HCT116 (cell line): ENCODE results near the gene IL3. TPM values are rescaled to one million over a fixed set of nuclear protein-coding genes. Genes with fewer than 3 reads are reported as not detected.

ENCODE experiments used
- ATAC-seq: fragments of 200-7000 bp; cut with Tn5 transposase; 2 replicates; pipeline ENCODE4 v1.9.1; 2020; ENCODE audit warnings: mild to moderate bottlenecking, moderate library complexity
- BruUV-seq: library from RNA; stranded (reverse); fragments of 400-500 nt; replicated peaks from 2 replicates; lab custom pipeline; 2021; lab: Mats Ljungman, UMichigan
- CTCF ChIA-PET: fragments of 300-600 bp; sonication (Branson Sonifier 250); formaldehyde crosslinking; loops from one replicate; lab custom pipeline; 2021; ENCODE audit warnings: antibody characterized with exemption; lab: Charles Lee
- POLR2A ChIA-PET: fragments of 300-600, 350-600 bp; sonication (Branson Sonifier 250); formaldehyde crosslinking; loops from one replicate; lab custom pipeline; 2021; ENCODE audit warnings: antibody characterized with exemption; lab: Charles Lee
- RAD21 ChIA-PET, 2 experiments: fragments of 300-600 bp; sonication (Branson Sonifier 250); formaldehyde crosslinking; loops; one replicate each; lab custom pipeline; 2023; ENCODE audit warnings: low total read pairs in 2 of 2; ENCODE audit not compliant: uncharacterized antibody in 2 of 2, unreplicated experiment in 2 of 2, low non-redundant PET in 1 of 2; lab: Charles Lee
- DNase-seq: peaks from one replicate; pipeline ENCODE4 v3.0.0-alpha.2; 2010; ENCODE audit warnings: low read depth, low spot score
- H2AFZ ChIP-seq: fragments of 200-600 bp; shearing (Covaris generic), sonication (generic); 2 replicates; pipeline ENCODE4 v1.6.1; 2017; ENCODE audit warnings: low read depth, mixed run types, mixed read lengths, antibody characterized with exemption, low read length; ENCODE audit not compliant: poor library complexity, severe bottlenecking
- H3K27ac ChIP-seq: 2 replicates; pipeline ENCODE4 v1.5.1; 2012; ENCODE audit warnings: low read depth, low read length
- H3K27me3 ChIP-seq: fragments of 200-600 bp; sonication (generic); 2 replicates; pipeline ENCODE4 v1.6.1; 2016; ENCODE audit warnings: mixed run types, low read length, mixed read lengths; ENCODE audit not compliant: insufficient read depth
- H3K36me3 ChIP-seq, 2 experiments: fragments of 200-500 bp in 1 of 2; fragments of 200-600 bp in 1 of 2; sonication (Bioruptor generic) in 1 of 2; sonication (generic) in 1 of 2; 2 replicates each; pipeline versions ENCODE4 v1.5.1 to v1.6.1; 2014 to 2016; ENCODE audit warnings: low read length in 2 of 2, inconsistent platforms in 1 of 2, mixed read lengths in 1 of 2, mixed run types in 1 of 2; ENCODE audit not compliant: insufficient read depth in 2 of 2, control insufficient read depth in 1 of 2
- H3K4me1 ChIP-seq, 2 experiments: fragments of 200-600 bp in 1 of 2; sonication (generic) in 1 of 2; 2 replicates each; pipeline versions ENCODE4 v1.5.1 to v1.6.1; 2012 to 2017; ENCODE audit warnings: low read length in 2 of 2, inconsistent platforms in 1 of 2, mild to moderate bottlenecking in 1 of 2, mixed read lengths in 1 of 2, mixed run types in 1 of 2, moderate library complexity in 1 of 2; ENCODE audit not compliant: insufficient read depth in 2 of 2, control insufficient read depth in 1 of 2
- H3K4me2 ChIP-seq: fragments of 200-600 bp; sonication (generic); 2 replicates; pipeline ENCODE4 v1.6.1; 2017; ENCODE audit warnings: mixed run types, low read length, mixed read lengths
- H3K4me3 ChIP-seq, 2 experiments: fragments of 200-600 bp in 1 of 2; sonication (generic) in 1 of 2; replicated peaks in 1 of 2; 2 replicates each; pipeline ENCODE4 v1.5.1; 2011 to 2016; ENCODE audit warnings: low read length in 2 of 2, control low read depth in 1 of 2, low read depth in 1 of 2, mild to moderate bottlenecking in 1 of 2, mixed read lengths in 1 of 2, mixed run types in 1 of 2
- H3K79me2 ChIP-seq: fragments of 200-600 bp; sonication (generic); 2 replicates; pipeline ENCODE4 v1.6.1; 2017; ENCODE audit warnings: mild to moderate bottlenecking, mixed run types, low read length, moderate library complexity, mixed read lengths; ENCODE audit not compliant: insufficient read depth
- H3K9ac ChIP-seq: fragments of 200-600 bp; sonication (generic); 2 replicates; pipeline ENCODE4 v1.6.1; 2016; ENCODE audit warnings: low read length, mixed read lengths
- H3K9me2 ChIP-seq: fragments of 200-600 bp; sonication (generic), shearing (Covaris generic); 2 replicates; pipeline ENCODE4 v1.6.1; 2017; ENCODE audit warnings: mixed run types, mild to moderate bottlenecking, moderate library complexity; ENCODE audit not compliant: insufficient read depth
- H3K9me3 ChIP-seq, 2 experiments: fragments of 200-500 bp in 1 of 2; fragments of 200-600 bp in 1 of 2; sonication (Bioruptor generic) in 1 of 2; sonication (generic) in 1 of 2; 2 replicates each; pipeline ENCODE4 v1.6.1; 2014 to 2017; ENCODE audit warnings: low read length in 2 of 2, mixed read lengths in 2 of 2, inconsistent platforms in 1 of 2, low read depth in 1 of 2, mild to moderate bottlenecking in 1 of 2, mixed run types in 1 of 2, moderate library complexity in 1 of 2; ENCODE audit not compliant: control insufficient read depth in 1 of 2, insufficient read depth in 1 of 2
- H4K20me1 ChIP-seq: fragments of 200-600 bp; sonication (generic), shearing (Covaris generic); 2 replicates; pipeline ENCODE4 v1.6.1; 2017; ENCODE audit warnings: mixed run types, mild to moderate bottlenecking, moderate library complexity; ENCODE audit not compliant: insufficient read depth
- CBX3 ChIP-seq: IDR thresholded peaks from 2 replicates; pipeline ENCODE4 v1.6.1; 2012; ENCODE audit warnings: low read depth
- EGR1 ChIP-seq: IDR thresholded peaks from 2 replicates; pipeline ENCODE4 v1.6.1; 2012; ENCODE audit warnings: low read depth
- ELF1 ChIP-seq: IDR thresholded peaks from 2 replicates; pipeline ENCODE4 v1.6.1; 2012; ENCODE audit warnings: low read depth, borderline replicate concordance
- EZH2phosphoT487 ChIP-seq: fragments of 200-600 bp; IDR thresholded peaks from 2 replicates; pipeline ENCODE4 v1.6.1; 2018; ENCODE audit warnings: antibody characterized with exemption, borderline replicate concordance
- FOSL1 ChIP-seq: IDR thresholded peaks from 2 replicates; pipeline ENCODE4 v1.6.1; 2012; ENCODE audit warnings: low read depth
- JUND ChIP-seq: IDR thresholded peaks from 2 replicates; pipeline ENCODE4 v1.6.1; 2012
- POLR2AphosphoS5 ChIP-seq: IDR thresholded peaks from 2 replicates; pipeline ENCODE4 v1.6.1; 2011; ENCODE audit warnings: mild to moderate bottlenecking, low read depth, low read length, moderate library complexity
- SIN3A ChIP-seq: IDR thresholded peaks from 2 replicates; pipeline ENCODE4 v1.6.1; 2012; ENCODE audit warnings: low read depth
- SP1 ChIP-seq: IDR thresholded peaks from 2 replicates; pipeline ENCODE4 v1.6.1; 2012; ENCODE audit warnings: low read depth
- TCF7L2 ChIP-seq: IDR thresholded peaks from 2 replicates; pipeline ENCODE4 v1.7.0; 2011; ENCODE audit warnings: borderline replicate concordance, inconsistent platforms; ENCODE audit not compliant: insufficient read depth, insufficient read length; ENCODE audit errors: extremely low read depth
- ZFX ChIP-seq: fragments of 450-650 bp; IDR thresholded peaks from 2 replicates; pipeline ENCODE4 v1.6.1; 2017
- ZNF274 ChIP-seq: fragments of 200-500 bp; sonication (Bioruptor generic); IDR thresholded peaks from 2 replicates; pipeline ENCODE4 v1.6.1; 2014; ENCODE audit warnings: mild to moderate bottlenecking, low read depth, low read length, inconsistent platforms
- intact Hi-C: fragments of 100-400 bp; cut with micrococcal nuclease; formaldehyde crosslinking; loops from 2 replicates; pipeline ENCODE4 v1.10.0; 2022
- total RNA-seq: library from RNA; stranded (reverse); gene quantifications from one replicate; pipeline ENCODE4 v1.2.1, GENCODE V29; 2021; ENCODE audit not compliant: unreplicated experiment
- TF ChIP-seq, protein P1 (sequence below): IDR thresholded peaks from 2 replicates; pipeline ENCODE4 v1.6.1; 2012
- TF ChIP-seq, protein P2 (sequence below), 3 experiments: fragments of 200-600 bp in 1 of 3; sonication (generic) in 1 of 3; IDR thresholded peaks in 2 of 3; conservative IDR thresholded peaks in 1 of 3; 2 replicates each; pipeline ENCODE4 v1.5.1; 2012 to 2017; ENCODE audit warnings: low read depth in 2 of 3, low read length in 2 of 3, antibody characterized with exemption in 1 of 3, borderline replicate concordance in 1 of 3, control low read depth in 1 of 3, mild to moderate bottlenecking in 1 of 3, mixed read lengths in 1 of 3, mixed run types in 1 of 3, moderate library complexity in 1 of 3; ENCODE audit not compliant: insufficient read depth in 1 of 3
- TF ChIP-seq, protein P3 (sequence below): IDR thresholded peaks from 2 replicates; pipeline ENCODE4 v1.6.1; 2012; ENCODE audit warnings: low read depth

Gene IL3
- total RNA-seq, 1 experiment from 2014 or later, result not detected

DNA sequence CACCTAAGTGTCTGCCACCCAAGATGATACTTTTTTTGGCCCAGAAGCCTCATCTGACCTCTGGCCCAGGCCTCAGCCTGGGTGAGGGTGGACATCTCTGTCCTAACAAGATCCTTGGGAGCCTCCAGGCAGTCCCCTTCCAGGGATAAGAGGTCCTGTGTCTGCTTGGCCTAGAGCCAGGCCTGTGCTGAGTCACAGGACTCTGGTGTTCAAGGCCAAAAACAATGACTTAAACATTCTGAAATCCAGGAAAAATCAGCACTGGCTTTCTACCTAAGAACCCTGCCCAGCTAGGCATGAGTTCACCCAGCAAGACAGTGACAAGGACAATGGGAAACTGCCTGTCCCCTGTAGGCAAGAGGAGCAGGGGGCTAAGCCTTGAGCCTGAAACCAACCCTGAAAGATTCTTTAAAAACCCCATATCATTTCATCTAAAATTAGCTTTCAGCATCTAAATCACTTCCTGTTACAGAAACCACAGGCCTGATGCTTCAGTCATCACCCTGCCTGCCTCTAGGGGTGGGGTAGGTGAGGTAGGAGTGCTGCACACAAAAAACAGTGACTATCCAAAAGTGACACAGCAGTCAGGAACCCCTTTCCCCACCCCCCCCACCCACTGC lies 43.0 kb downstream of the IL3 start:
- H3K9me2 ChIP-seq, result no peaks in the 10 kb centered on the region
- H3K4me2 ChIP-seq, result peak overlapping the region; percentile 70
- peak overlapping the region in 1 of 2 experiments; percentile 26; a peak in 2 of 4 replicates for H3K4me3 ChIP-seq
- ChIA-PET RAD21 (no interaction called here), POLR2A (no interaction called here), CTCF (no interaction called here)
- peak overlapping the region; percentile 57 for H2AFZ ChIP-seq
- H3K36me3 ChIP-seq, result no peaks in the 10 kb centered on the region
- H3K9ac ChIP-seq, result peak overlapping the region; percentile 49
- H3K27ac ChIP-seq, result peak overlapping the region; percentile 78
- intact Hi-C loops, result no loop called here
- peaks cover 24 to 34% of the 10 kb centered on the region in 2 experiments for H3K4me1 ChIP-seq
- no peaks in the 10 kb centered on the region for H4K20me1 ChIP-seq
- no peaks in the 10 kb centered on the region for H3K27me3 ChIP-seq
- H3K9me3 ChIP-seq, result no peaks in the 10 kb centered on the region
- no peaks in the 10 kb centered on the region for H3K79me2 ChIP-seq
- no TSS peak for BruUV-seq
- peak; percentile 86 for DNase-seq
- TF ChIP-seq JUND (peak; percentile 56; the same call in 1 of the 2 replicates), CBX3 (peak; percentile 39; the same call in 1 of the 2 replicates), EGR1 (no peak), SP1 (peak; percentile 69), POLR2AphosphoS5 (peak; percentile 29; the same call in 1 of the 2 replicates), FOSL1 (peak; percentile 65), ZNF274 (no peak), ZFX (no peak), SIN3A (no peak)
- TF ChIP-seq, protein P1, sequence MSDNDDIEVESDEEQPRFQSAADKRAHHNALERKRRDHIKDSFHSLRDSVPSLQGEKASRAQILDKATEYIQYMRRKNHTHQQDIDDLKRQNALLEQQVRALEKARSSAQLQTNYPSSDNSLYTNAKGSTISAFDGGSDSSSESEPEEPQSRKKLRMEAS, result no peak
- peak; percentile 83 for ATAC-seq

DNA sequence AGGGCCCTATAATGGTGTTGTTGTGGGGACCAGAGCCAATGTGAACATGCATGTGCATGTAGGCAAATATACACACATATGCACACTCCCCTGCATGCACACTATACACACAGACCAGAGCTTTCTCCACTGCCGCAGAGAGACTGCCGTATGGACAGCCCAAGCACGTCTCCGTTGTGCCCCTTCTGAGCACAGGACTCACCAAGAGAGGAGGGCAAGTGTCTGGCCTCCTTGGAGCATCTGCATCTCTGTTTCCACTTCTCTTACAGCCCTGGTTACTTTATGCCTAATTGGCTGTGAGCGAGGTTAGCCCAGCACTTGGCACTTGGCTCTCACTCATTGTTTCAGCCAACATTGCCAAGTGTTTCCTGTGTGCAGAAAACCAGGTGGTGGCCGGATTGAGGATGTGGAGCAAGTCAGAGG lies 43.5 kb downstream of the IL3 start:
- CTCF ChIA-PET, result no interaction called here
- H3K27ac ChIP-seq, result peak overlapping the region; percentile 78; the same call in 1 of the 2 replicates
- TF ChIP-seq, protein P2, sequence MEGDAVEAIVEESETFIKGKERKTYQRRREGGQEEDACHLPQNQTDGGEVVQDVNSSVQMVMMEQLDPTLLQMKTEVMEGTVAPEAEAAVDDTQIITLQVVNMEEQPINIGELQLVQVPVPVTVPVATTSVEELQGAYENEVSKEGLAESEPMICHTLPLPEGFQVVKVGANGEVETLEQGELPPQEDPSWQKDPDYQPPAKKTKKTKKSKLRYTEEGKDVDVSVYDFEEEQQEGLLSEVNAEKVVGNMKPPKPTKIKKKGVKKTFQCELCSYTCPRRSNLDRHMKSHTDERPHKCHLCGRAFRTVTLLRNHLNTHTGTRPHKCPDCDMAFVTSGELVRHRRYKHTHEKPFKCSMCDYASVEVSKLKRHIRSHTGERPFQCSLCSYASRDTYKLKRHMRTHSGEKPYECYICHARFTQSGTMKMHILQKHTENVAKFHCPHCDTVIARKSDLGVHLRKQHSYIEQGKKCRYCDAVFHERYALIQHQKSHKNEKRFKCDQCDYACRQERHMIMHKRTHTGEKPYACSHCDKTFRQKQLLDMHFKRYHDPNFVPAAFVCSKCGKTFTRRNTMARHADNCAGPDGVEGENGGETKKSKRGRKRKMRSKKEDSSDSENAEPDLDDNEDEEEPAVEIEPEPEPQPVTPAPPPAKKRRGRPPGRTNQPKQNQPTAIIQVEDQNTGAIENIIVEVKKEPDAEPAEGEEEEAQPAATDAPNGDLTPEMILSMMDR (IDR thresholded peaks at IDR 0.05 in 2 of 3, conservative IDR thresholded peaks at IDR 0.05 in 1 of 3; ENCODE audit: borderline replicate concordance in 1 of 3, insufficient read depth in 1 of 3, low read depth in 2 of 3, low read length in 2 of 3), result no peak
- no peak for TF ChIP-seq SP1
- no peak for TF ChIP-seq TCF7L2
- TF ChIP-seq ELF1, result no peak
- TF ChIP-seq POLR2AphosphoS5, result no peak
- no peak for TF ChIP-seq ZFX
- TF ChIP-seq, protein P3, sequence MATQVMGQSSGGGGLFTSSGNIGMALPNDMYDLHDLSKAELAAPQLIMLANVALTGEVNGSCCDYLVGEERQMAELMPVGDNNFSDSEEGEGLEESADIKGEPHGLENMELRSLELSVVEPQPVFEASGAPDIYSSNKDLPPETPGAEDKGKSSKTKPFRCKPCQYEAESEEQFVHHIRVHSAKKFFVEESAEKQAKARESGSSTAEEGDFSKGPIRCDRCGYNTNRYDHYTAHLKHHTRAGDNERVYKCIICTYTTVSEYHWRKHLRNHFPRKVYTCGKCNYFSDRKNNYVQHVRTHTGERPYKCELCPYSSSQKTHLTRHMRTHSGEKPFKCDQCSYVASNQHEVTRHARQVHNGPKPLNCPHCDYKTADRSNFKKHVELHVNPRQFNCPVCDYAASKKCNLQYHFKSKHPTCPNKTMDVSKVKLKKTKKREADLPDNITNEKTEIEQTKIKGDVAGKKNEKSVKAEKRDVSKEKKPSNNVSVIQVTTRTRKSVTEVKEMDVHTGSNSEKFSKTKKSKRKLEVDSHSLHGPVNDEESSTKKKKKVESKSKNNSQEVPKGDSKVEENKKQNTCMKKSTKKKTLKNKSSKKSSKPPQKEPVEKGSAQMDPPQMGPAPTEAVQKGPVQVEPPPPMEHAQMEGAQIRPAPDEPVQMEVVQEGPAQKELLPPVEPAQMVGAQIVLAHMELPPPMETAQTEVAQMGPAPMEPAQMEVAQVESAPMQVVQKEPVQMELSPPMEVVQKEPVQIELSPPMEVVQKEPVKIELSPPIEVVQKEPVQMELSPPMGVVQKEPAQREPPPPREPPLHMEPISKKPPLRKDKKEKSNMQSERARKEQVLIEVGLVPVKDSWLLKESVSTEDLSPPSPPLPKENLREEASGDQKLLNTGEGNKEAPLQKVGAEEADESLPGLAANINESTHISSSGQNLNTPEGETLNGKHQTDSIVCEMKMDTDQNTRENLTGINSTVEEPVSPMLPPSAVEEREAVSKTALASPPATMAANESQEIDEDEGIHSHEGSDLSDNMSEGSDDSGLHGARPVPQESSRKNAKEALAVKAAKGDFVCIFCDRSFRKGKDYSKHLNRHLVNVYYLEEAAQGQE, result no peak
- no peak for TF ChIP-seq EZH2phosphoT487

More for the DNA sequence above, 43.5 kb downstream of the IL3 start:
- peak; percentile 54 for ATAC-seq
- no peaks in the 10 kb centered on the region for H3K79me2 ChIP-seq
- no peak overlapping the region for H2AFZ ChIP-seq
- no peaks in the 10 kb centered on the region for H3K36me3 ChIP-seq
- no peak for DNase-seq
- H3K27me3 ChIP-seq, result no peaks in the 10 kb centered on the region
- peak overlapping the region; percentile 49 for H3K9ac ChIP-seq
- no peaks in the 10 kb centered on the region for H4K20me1 ChIP-seq
- peak overlapping the region; percentile 70 for H3K4me2 ChIP-seq
- no peaks in the 10 kb centered on the region for H3K9me2 ChIP-seq
- RAD21 ChIA-PET, result no interaction called here
- POLR2A ChIA-PET, result interaction anchor here (0.6 kb wide), 1 partner anchor 918 kb away, joined by 3 read pairs; no protein-coding TSS in a partner anchor
- intact Hi-C loops, result no loop called here
- BruUV-seq, result no TSS peak
- H3K4me3 ChIP-seq, result peak overlapping the region in 1 of 2 experiments; percentile 26; a peak in 2 of 4 replicates
- peaks cover 24 to 34% of the 10 kb centered on the region in 2 experiments for H3K4me1 ChIP-seq
- no peaks in the 10 kb centered on the region for H3K9me3 ChIP-seq
